ENCODE measurements around the gene AFAP1.

GRCh38 chr4:7717161-7717560 lies 222.5 kb downstream of the AFAP1 start:
- TF ChIP-seq CTCF (IDR thresholded peaks at IDR 0.05; ENCODE audit: insufficient read depth, low read depth, low read length) (no peak), EZH2 (IDR thresholded peaks at IDR 0.05; ENCODE audit: insufficient read depth, low read length) (no peak)

Data from astrocyte (in vitro differentiated cells and primary cell).